ENCODE data around the gene VARS2. TPM values are rescaled to one million over a fixed set of nuclear protein-coding genes. Genes with fewer than 3 reads are reported as not detected.

VARS2 gene
- total and polyA plus RNA-seq, 8 donors, result 34.0 to 54.3 (median 44.7) TPM

DNA sequence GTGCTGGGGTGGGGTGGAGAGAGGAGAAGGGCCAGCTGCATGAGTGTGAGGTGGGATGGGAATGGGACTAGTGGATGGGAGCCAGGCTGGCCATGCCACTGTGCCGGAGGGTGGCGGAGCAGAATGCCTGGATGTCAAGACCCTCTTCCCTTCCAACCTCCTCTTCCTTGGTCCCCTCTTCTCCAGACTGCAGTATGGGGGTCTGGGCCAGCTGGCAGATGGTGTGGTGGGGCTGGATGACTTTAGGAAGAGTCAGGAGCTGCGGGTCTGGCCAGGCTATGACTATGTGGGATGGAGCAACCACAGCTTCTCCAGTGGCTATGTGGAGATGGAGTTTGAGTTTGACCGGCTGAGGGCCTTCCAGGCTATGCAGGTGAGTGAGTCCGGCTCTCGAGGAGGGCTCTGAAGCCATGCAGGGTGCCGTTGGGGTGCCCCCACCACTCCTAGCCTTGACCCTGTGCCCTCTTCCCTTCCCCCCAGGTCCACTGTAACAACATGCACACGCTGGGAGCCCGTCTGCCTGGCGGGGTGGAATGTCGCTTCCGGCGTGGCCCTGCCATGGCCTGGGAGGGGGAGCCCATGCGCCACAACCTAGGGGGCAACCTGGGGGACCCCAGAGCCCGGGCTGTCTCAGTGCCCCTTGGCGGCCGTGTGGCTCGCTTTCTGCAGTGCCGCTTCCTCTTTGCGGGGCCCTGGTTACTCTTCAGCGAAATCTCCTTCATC lies 22.1 kb upstream of the VARS2 start:
- peaks cover 0 to 53% of the 10 kb centered on the region in 2 donors for H3K36me3 ChIP-seq
- intact Hi-C loops (cut with DNase I), result no loop called here
- H3K27ac ChIP-seq, result no peak overlapping the region
- H3K9me3 ChIP-seq, result no peaks in the 10 kb centered on the region
- ATAC-seq (no peak), DNase-seq (no peak)
- TF ChIP-seq, protein P1, sequence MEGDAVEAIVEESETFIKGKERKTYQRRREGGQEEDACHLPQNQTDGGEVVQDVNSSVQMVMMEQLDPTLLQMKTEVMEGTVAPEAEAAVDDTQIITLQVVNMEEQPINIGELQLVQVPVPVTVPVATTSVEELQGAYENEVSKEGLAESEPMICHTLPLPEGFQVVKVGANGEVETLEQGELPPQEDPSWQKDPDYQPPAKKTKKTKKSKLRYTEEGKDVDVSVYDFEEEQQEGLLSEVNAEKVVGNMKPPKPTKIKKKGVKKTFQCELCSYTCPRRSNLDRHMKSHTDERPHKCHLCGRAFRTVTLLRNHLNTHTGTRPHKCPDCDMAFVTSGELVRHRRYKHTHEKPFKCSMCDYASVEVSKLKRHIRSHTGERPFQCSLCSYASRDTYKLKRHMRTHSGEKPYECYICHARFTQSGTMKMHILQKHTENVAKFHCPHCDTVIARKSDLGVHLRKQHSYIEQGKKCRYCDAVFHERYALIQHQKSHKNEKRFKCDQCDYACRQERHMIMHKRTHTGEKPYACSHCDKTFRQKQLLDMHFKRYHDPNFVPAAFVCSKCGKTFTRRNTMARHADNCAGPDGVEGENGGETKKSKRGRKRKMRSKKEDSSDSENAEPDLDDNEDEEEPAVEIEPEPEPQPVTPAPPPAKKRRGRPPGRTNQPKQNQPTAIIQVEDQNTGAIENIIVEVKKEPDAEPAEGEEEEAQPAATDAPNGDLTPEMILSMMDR (IDR thresholded peaks at IDR 0.05), result no peak
- H3K4me3 ChIP-seq, result no peak overlapping the region
- peaks cover 0 to 2% of the 10 kb centered on the region in 2 donors for H3K4me1 ChIP-seq
- H3K27me3 ChIP-seq, result peaks cover 0 to 2% of the 10 kb centered on the region in 2 donors

DNA sequence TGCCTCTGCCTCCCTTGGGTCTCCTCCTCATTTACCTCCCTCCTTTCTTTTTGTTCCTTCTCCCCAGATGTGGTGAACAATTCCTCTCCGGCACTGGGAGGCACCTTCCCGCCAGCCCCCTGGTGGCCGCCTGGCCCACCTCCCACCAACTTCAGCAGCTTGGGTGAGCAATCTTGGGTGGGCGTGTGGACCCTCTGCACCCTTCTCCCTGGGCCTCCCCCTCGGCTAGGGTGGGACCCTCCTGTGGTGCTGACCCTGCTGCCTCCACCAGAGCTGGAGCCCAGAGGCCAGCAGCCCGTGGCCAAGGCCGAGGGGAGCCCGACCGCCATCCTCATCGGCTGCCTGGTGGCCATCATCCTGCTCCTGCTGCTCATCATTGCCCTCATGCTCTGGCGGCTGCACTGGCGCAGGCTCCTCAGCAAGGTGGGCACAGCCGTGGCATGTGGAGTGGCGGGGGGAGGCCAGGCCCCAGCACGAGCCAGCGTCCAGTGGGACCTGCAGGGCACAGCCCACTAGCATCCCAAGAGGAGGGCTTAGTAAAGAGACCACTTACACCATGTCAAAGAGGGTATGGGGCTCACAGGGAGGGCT lies 20.9 kb upstream of the VARS2 start:
- intact Hi-C loops (cut with DNase I), result no loop called here

DNA sequence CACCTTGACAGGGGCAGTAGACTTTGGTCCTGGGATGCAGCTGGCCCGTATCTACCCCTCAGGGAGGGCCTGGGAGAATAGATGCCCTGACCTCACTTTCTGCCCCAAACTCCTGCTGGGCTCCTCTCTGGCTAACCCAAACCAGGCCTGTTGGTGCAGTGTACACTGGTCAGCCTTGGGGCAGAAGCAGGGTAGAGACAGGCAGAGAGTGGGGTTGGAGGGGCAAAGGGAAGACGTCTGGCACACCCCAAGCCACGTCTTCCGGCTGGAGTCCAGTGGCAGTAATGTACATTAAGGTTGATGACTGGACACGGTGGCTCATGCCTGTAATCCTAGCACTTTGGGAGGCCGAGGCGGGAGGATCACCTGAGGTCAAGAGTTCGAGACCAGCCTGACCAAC lies 20.4 kb upstream of the VARS2 start:
- intact Hi-C loops (cut with DNase I), result no loop called here
- H3K4me3 ChIP-seq, result no peak overlapping the region
- no peaks in the 10 kb centered on the region for H3K9me3 ChIP-seq
- no peak for DNase-seq
- H3K27ac ChIP-seq, result no peak overlapping the region
- no peaks in the 10 kb centered on the region for H3K4me1 ChIP-seq
- peaks cover 0 to 69% of the 10 kb centered on the region in 2 donors for H3K36me3 ChIP-seq
- no peak for ATAC-seq
- H3K27me3 ChIP-seq, result no peaks in the 10 kb centered on the region
- TF ChIP-seq, protein P1 (IDR thresholded peaks at IDR 0.05), result no peak

More for the DNA sequence above, 20.9 kb upstream of the VARS2 start:
- no peak overlapping the region for H3K27ac ChIP-seq
- TF ChIP-seq, protein P1 (IDR thresholded peaks at IDR 0.05), result no peak
- no peaks in the 10 kb centered on the region for H3K27me3 ChIP-seq
- H3K4me1 ChIP-seq, result no peaks in the 10 kb centered on the region
- no peaks in the 10 kb centered on the region for H3K9me3 ChIP-seq
- DNase-seq (no peak), ATAC-seq (no peak)
- H3K4me3 ChIP-seq, result no peak overlapping the region
- peaks cover 0 to 63% of the 10 kb centered on the region in 2 donors for H3K36me3 ChIP-seq

DNA sequence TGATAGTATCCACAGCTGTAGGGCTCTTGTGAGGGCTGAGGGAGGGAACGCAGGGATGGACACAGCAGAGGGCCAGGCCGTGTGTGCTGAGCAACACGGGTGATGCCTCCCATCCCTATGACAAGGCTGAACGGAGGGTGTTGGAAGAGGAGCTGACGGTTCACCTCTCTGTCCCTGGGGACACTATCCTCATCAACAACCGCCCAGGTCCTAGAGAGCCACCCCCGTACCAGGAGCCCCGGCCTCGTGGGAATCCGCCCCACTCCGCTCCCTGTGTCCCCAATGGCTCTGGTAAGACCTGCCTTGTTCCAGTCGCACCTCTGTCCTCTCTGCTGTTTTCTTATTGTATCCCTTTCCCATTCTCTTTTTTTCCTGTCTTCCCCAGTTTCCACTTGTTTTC lies 19.7 kb upstream of the VARS2 start:
- TF ChIP-seq, protein P1 (IDR thresholded peaks at IDR 0.05), result no peak
- intact Hi-C loops (cut with DNase I), result no loop called here
- no peak overlapping the region for H3K27ac ChIP-seq
- no peaks in the 10 kb centered on the region for H3K27me3 ChIP-seq
- no peak overlapping the region for H3K4me3 ChIP-seq
- peaks cover 0 to 69% of the 10 kb centered on the region in 2 donors for H3K36me3 ChIP-seq
- no peaks in the 10 kb centered on the region for H3K4me1 ChIP-seq
- no peak for ATAC-seq
- no peak for DNase-seq
- H3K9me3 ChIP-seq, result no peaks in the 10 kb centered on the region

DNA sequence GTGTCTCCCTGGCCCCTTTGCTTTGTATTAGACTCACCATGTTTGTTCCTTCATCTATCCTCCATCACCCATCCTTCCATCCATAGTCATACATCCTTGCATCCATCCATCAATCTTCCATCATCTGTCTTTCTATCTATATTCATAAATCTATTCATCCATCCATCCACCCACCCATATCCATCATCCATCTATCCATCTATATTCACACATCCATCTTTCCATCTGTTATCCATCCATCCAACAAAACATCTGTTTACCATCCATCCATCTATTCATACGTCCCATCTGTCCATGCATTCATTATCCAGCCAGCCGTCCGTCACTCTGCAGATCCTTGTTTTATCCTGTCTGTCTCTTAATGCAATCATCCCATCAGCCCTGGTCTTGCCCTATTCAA lies 19.1 kb upstream of the VARS2 start:
- no peaks in the 10 kb centered on the region for H3K27me3 ChIP-seq
- TF ChIP-seq, protein P1 (IDR thresholded peaks at IDR 0.05), result no peak
- no peak overlapping the region for H3K4me3 ChIP-seq
- no peaks in the 10 kb centered on the region for H3K9me3 ChIP-seq
- peaks cover 0 to 68% of the 10 kb centered on the region in 2 donors for H3K36me3 ChIP-seq
- intact Hi-C loops (cut with DNase I), result no loop called here
- H3K4me1 ChIP-seq, result no peaks in the 10 kb centered on the region
- H3K27ac ChIP-seq, result no peak overlapping the region
- ATAC-seq (no peak), DNase-seq (no peak)
